Measurements from ENCODE around the gene TWF1.

DNA sequence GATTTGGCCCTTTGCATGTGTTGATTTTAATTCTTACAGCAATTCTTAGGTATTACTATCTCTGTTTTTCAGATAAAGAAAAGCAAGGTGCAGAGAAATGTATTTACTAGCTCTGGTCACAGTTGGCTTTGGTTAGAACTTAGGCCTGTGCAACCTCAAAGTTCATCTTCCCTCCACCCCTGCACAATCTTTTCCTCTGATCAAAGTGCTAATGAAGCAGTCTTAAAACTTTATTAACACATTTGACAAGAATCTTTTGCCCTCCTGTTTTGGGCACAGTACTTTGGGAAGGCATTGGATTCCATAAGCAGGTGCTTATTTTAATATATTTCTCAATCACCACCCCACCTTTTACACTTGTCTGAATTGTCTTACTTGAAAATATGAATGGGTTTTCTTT is 44.6 kb downstream of the TWF1 start:
- TF ChIP-seq, protein P1, sequence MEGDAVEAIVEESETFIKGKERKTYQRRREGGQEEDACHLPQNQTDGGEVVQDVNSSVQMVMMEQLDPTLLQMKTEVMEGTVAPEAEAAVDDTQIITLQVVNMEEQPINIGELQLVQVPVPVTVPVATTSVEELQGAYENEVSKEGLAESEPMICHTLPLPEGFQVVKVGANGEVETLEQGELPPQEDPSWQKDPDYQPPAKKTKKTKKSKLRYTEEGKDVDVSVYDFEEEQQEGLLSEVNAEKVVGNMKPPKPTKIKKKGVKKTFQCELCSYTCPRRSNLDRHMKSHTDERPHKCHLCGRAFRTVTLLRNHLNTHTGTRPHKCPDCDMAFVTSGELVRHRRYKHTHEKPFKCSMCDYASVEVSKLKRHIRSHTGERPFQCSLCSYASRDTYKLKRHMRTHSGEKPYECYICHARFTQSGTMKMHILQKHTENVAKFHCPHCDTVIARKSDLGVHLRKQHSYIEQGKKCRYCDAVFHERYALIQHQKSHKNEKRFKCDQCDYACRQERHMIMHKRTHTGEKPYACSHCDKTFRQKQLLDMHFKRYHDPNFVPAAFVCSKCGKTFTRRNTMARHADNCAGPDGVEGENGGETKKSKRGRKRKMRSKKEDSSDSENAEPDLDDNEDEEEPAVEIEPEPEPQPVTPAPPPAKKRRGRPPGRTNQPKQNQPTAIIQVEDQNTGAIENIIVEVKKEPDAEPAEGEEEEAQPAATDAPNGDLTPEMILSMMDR (conservative IDR thresholded peaks at IDR 0.05), result no peak
- no peak for TF ChIP-seq ZFX (IDR thresholded peaks at IDR 0.05)

All from C4-2B (cell line).